NCI-H345 (cell line): Measurements from ENCODE around the gene NAA40.

Source experiments
- DNase-seq: peaks from one replicate; lab custom pipeline; 2025; lab: John Stamatoyannopoulos, UW

NAA40 gene

GRCh38 chr11:63913866-63914830, 24.7 kb upstream of the NAA40 start:
- no peak for DNase-seq

DNA sequence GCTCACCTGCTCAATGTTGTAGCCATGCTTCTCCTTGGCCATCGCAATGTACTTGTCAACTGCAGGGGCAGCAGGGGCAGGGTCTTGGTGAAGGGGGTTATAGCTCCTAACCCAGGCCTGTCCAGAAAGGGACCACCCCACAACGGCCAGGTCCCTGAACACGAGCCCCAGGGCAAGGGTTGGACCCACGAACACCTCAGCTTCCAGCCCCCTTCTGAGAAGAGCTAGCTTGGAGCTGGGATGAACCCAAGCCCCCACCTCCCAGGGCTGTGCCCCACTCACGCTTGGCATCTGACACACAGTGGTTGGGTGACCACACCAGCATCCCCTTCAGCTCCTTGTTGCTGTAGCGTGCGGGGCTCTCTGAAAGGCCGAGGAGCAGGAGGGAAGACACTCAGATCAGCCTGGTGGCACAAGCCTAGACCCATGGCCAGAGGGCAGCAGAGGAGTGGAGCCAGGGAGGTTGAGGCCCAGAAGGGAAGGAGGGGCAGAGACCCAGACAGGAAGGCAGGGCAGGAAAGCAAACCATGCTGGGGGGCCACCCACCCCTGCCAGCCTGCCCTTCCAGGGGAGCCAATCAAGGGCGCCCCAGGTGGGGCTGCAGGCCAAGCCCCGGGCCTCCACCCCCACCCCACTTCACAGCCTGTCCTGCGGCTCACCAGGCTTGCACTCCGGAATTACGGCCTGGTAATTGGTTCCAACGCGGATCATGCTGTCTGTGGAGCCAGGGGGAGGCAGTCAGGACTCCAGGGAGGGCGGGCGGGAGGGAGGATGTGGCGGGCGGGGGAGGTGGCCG, 23.7 kb upstream of the NAA40 start:
- DNase-seq: no peak

GRCh38 chr11:63915961-63916836, 22.6 kb upstream of the NAA40 start:
- DNase-seq: peak; percentile 39

- peak; percentile 90 for DNase-seq
Observed at GRCh38 chr11:63916837-63917691, 21.7 kb upstream of the NAA40 start, which contains the start of gene RCOR2. Gene RCOR2 (minus strand): TSS chr11:63917164. CDS start chr11:63916456, 708 bp downstream.

GRCh38 chr11:63917692-63918506, 20.9 kb upstream of the NAA40 start:
- peak; percentile 86 for DNase-seq

GRCh38 chr11:63918507-63919191, 20.2 kb upstream of the NAA40 start:
- DNase-seq: no peak

DNA sequence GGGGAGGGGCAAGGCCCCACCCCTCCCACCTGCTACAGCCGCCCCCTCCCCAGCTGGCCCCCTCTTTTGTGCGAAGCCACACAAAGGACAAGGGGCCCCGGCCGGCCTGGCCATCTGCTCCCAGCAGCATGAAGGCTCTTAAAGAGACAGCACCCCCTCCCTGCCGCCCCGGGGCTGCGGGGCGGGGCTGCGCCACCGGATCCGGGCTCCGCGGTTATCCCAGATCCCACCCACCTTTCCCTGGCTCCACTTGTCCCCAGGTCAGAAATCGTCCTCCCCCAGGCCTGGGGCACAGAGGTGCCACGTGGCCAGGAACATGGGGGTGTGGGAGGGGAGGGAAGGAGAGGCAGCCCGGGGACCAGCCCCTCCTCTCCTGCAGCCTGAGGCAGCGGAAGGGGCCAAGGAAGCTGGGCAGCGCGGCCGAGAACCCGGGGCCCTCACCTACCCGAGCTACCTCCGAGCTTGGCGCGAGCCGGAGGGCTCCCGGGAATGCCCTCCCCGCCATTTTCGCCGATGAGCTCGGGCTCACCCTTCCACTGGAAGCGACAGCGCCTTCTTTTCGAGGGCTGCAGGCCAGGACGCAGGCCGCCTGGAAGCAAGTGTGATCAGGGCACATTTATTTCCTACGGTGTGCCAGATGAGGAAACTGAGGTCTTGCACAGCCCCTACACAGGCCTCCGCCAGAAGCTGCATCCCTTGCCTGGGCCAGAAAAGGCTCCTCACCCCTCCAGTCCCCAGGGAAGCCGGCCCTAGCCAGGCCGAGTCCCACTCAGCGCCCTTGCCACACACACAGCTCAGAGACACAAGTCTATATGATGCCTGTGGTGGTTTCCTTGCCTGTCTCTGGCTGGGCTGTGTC, 19.3 kb upstream of the NAA40 start:
- no peak for DNase-seq

DNA sequence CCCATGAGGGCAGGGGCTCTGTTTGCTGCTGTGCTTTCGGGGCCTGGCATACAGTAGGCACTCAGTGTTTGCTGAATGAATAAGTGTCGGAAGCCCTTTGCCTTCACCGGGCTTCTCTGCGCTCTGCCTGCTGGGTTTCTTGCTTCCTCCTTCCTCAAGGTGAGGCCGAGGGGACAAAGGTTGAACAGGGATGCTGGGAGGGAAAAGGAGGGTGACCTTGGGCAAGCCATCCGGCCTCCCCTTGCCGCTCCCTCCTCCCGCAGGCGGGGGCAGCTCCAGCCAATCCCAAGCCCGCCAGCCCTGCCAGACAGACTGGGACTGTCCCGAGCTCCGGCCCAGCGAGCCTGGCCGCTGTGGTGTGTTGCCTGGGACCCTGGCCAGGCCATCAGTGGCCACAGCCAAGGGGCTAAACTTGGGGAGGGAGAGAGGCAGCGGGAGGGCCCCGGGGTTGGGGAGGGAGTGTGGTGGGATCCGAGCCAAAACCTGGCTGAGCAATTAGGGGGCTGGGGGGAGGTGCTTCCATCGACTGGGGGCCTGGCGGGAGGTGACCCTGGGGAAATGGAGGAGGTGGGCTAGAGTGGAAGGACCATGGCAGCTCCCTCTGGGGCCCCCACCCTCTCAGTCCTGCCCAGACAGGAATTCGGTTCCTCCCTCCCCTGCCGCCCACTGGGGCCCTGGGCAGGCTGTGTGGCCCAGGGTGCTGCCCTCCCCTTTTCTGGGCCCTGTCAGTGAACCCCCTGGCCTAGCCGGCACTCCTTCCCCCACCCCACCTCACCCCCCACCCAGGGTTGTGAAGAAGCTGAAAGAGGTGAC, 18.5 kb upstream of the NAA40 start:
- DNase-seq: no peak

DNA sequence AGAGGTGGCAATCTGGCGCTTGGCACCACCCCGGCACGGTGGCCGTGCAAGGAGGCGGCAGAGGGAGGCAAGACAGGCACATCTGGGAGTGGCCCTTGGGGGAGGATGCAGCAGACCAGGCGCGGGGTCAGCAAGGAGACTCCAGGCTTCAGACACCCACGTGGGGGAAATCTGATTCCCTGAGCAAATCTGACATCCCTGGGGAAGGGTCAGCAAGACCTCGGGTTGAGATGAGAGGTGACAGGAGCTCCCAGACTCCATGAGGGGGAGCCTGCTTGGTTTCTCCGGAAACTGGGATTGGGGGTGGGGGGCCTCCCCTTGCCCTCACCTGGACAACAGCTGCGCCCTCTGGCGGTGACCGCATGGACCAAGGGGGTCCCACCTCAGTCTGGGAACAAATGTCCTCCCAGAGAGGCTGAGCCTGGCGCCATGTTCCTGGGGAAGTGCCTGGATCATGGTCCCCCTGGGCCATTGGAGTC, 17.8 kb upstream of the NAA40 start:
- DNase-seq: no peak

DNA sequence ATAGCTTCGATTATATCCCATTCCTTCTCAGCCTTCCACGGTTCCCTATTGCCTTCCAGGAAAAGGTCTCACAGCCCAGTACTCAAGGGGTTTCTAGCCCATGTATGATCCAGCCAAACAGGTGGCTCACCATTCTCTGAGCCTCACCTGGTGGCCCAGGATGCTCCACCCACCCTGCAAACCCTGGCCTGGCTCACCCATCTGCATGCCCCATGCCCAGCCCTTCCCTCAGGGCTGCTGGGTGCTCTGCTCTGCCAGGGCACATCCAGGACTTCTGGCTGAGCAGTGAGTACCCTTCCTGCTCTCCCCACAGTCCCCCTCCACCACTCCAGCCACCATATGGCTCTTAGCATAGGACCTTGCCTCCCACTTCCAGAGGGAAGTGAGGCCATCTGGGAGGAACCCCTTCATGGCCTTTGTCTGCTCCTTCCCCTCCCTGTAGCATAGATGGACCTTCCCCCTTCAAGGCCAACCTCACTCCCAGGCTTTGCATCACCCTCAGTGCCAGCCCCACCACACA, 16.1 kb upstream of the NAA40 start:
- no peak for DNase-seq

- DNase-seq: no peak
Observed at GRCh38 chr11:63923319-63923718, 15.5 kb upstream of the NAA40 start.

DNA sequence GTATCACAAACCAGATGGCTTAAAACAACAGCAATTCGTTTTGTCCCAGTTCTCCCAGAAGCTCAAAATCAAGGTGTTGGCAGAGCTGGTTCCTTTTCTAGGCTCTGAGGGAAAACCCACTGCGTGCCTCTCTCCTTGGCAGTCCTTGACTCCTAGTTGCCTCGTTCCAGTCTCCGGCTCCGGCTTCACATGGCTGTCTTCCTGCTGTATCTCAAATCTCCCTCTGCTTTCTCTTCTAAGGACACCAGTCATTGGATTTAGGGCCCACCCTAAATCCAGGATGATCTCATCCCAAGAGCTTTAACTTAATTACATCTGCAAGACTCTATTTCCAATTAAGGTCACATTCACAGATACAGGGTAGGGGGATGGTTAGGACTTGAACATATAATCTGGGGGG, 9.2 kb upstream of the NAA40 start:
- no peak for DNase-seq

GRCh38 chr11:63931045-63931444, 7.8 kb upstream of the NAA40 start:
- DNase-seq: no peak

DNA sequence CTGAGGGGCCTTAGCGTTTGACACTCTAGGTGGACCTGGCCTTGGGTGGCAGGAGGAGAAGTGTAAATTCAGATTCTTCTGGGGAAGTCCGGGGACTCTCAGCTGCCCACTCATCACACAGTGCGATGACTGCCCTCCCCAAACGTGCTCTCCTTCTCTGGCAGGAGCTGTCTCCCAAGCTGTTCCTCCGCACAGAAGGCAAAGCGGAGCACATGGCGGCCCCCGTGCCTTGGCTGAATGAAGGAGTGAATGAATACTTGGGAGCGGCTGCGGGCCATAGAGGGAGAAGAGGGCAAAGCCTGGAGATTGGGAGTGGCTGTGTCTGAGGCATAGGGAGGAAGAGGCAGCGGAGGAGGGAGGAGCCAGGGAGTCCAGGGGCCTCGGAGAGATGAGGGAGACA, 6.9 kb upstream of the NAA40 start:
- no peak for DNase-seq

DNA sequence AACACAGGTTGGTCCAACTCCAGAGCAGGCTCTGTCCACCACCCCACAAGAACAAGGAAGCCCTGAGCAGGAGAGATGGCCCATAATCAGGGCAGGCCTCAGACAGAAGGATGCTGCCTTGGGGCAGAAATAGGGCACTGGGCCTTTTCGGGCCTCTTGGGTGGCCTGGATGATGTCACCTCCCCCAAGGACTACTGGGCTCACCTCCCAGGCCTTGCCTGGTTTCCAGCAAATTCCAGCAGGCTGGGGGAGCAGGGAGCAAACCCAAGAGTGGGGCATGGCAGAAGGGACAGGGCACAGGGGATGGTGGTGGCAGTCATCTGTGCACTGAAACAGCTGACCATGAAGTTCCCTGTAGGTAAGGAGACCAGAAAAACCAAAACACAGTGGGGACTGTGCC, 5.3 kb upstream of the NAA40 start:
- no peak for DNase-seq

DNA sequence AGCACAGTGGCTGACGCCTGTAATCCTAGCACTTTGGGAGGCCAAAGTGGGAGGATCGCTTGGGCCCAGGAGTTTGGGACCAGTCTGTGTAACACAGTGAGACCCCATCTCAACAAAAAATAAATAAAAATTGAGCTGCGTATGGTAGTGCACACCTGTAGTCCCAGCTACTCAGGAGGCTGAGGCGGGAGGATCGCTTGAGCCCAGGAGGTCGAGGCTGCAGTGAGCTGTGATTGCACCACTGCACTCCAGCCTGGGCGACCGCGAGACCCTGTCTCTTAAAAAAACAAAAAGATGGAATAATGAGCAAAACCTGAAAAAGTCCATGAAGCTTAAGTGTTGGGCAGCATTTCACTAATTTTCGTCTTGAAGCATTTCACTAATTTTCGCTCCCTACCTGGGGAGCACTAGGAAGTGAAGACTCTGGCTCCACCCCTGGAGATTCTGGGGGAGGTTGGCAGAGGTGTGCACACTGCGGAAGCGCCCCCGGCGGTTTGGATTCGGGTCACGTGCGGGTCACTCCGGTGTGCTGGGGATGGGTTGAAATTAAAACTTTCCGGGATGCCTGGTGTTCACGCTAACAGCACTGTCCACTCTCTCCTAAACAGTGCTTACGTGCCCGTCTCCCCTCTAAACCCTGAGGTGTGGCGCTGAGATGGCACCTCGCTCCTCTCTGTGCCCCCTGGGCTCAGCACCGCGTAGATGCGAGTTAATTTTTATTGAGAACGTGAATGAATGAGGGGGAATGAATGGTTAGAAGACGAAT, 906 bp upstream of the NAA40 start:
- peak; percentile 40 for DNase-seq
